AG04449 (cell line): Measurements from ENCODE around the gene PSMF1.
"Not testable (repeated sequence)": the region's sequence is repeated elsewhere in the genome, so short reads cannot be mapped to it uniquely, and the experiment has no call there.

ENCODE experiments used
- CTCF ChIA-PET: fragments of 350-600 bp; formaldehyde crosslinking; extraction: SDS; loops from one replicate; lab custom pipeline; 2021; ENCODE audit warnings: antibody characterized with exemption; lab: Yijun Ruan, JAX
- POLR2A ChIA-PET: fragments of 400-600, 350-600 bp; formaldehyde crosslinking; extraction: SDS; loops from one replicate; lab custom pipeline; 2020; ENCODE audit warnings: antibody characterized with exemption, inconsistent platforms; lab: Yijun Ruan, JAX
- DNase-seq: peaks from one replicate; pipeline ENCODE4 v3.0.0-alpha.2; 2010; ENCODE audit warnings: low read depth, low spot score
- H3K4me3 ChIP-seq: 2 replicates; pipeline ENCODE4 v1.5.1; 2011; ENCODE audit warnings: low read depth, mild to moderate bottlenecking, control low read depth, low read length
- CTCF ChIP-seq: IDR thresholded peaks from one replicate; pipeline ENCODE4 v1.5.1; 2011; ENCODE audit warnings: mild to moderate bottlenecking, moderate library complexity, low read length, control low read depth, inconsistent platforms; ENCODE audit not compliant: insufficient read depth; ENCODE audit errors: missing control alignments

The PSMF1 gene

GRCh38 chr20:1134836-1135235, 16.4 kb downstream of the PSMF1 start:
- no peak overlapping the region for H3K4me3 ChIP-seq
- ChIA-PET CTCF (interaction anchor here (2.9 kb wide), 1 partner anchor 26 kb away, joined by 7 read pairs; no protein-coding TSS in a partner anchor), POLR2A (no interaction called here)
- no peak for TF ChIP-seq CTCF
- no peak for DNase-seq

GRCh38 chr20:1137236-1137635, 18.8 kb downstream of the PSMF1 start:
- ChIA-PET CTCF (interaction anchor here (2.9 kb wide), 1 partner anchor 29 kb away, joined by 7 read pairs; no protein-coding TSS in a partner anchor), POLR2A (no interaction called here)
- DNase-seq: no peak
- TF ChIP-seq CTCF: no peak
- H3K4me3 ChIP-seq: no peak overlapping the region

GRCh38 chr20:1144401-1145172, 26.2 kb downstream of the PSMF1 start:
- CTCF ChIA-PET: no interaction called here
- no peak overlapping the region for H3K4me3 ChIP-seq
- POLR2A ChIA-PET: no interaction called here

GRCh38 chr20:1146957-1147356, 28.6 kb downstream of the PSMF1 start:
- no peak for DNase-seq
- H3K4me3 ChIP-seq: no peak overlapping the region
- ChIA-PET POLR2A (no interaction called here), CTCF (no interaction called here)
- no peak for TF ChIP-seq CTCF

More at GRCh38 chr20:1144401-1145172, 26.2 kb downstream of the PSMF1 start:
- no peak for TF ChIP-seq CTCF
- DNase-seq: no peak

GRCh38 chr20:1149812-1150211, 31.4 kb downstream of the PSMF1 start:
- H3K4me3 ChIP-seq, DNase-seq, POLR2A ChIA-PET, CTCF ChIA-PET: not testable (repeated sequence)

GRCh38 chr20:1150218-1150617, 31.8 kb downstream of the PSMF1 start:
- no peak for TF ChIP-seq CTCF
- ChIA-PET CTCF (no interaction called here), POLR2A (no interaction called here)
- no peak for DNase-seq
- H3K4me3 ChIP-seq: no peak overlapping the region
